Measurements from ENCODE around the gene IGFL2. TPM values are rescaled to one million over a fixed set of nuclear protein-coding genes. Genes with fewer than 3 reads are reported as not detected.

Gene IGFL2
- polyA plus RNA-seq, 1 donor: not detected

DNA sequence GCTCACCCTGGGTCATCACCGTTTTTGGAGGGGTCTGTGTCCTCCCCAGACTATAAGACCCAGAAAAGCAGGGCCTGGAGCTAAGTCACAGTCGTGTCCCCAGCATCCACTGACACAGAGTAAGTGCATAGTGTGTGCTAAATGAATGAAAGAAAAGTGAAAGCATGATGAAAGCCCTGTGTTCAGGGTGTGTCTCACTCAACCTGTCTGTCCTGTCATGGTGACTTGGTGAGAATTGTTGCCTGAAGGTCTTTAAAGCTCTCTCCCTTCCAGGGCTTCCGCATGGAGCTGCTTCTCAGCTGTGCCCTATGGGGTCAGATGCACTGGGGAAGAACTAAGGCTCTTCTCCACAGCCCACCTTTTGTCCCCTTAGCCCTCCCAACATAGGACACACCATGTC lies 61.0 kb downstream of the IGFL2 start:
- DNase-seq (ENCODE audit: low read depth): no peak

- no peak for DNase-seq (ENCODE audit: low read depth)
Observed at GRCh38 chr19:46209472-46209871, 61.4 kb downstream of the IGFL2 start.

- DNase-seq (ENCODE audit: low read depth): no peak
Observed at GRCh38 chr19:46210669-46211068, 62.6 kb downstream of the IGFL2 start.

Other genes with a start within 250 kb of the IGFL2 start
- 4.9 TPM for gene MYPOP, start 245.6 kb upstream of the IGFL2 start, polyA plus RNA-seq (ENCODE audit: insufficient read length)
- gene NANOS2, start 233.5 kb upstream of the IGFL2 start, polyA plus RNA-seq (ENCODE audit: insufficient read length): not detected
- 3.6 TPM for gene NOVA2, start 174.4 kb upstream of the IGFL2 start, polyA plus RNA-seq (ENCODE audit: insufficient read length)
- gene CCDC61, start 152.8 kb upstream of the IGFL2 start, polyA plus RNA-seq (ENCODE audit: insufficient read length): 6.9 TPM
- gene PGLYRP1, start 125.2 kb upstream of the IGFL2 start, polyA plus RNA-seq (ENCODE audit: insufficient read length): 0.85 TPM
- gene IGFL4, start 107.2 kb upstream of the IGFL2 start, polyA plus RNA-seq (ENCODE audit: insufficient read length): 5.1 TPM
- gene IGFL3, start 23.6 kb upstream of the IGFL2 start, polyA plus RNA-seq (ENCODE audit: insufficient read length): not detected
- not detected for gene IGFL1, start 81.5 kb downstream of the IGFL2 start, polyA plus RNA-seq (ENCODE audit: insufficient read length)
- gene HIF3A, start 148.8 kb downstream of the IGFL2 start, polyA plus RNA-seq (ENCODE audit: insufficient read length): 330 TPM
- 58.3 TPM for gene PPP5C, start 198.8 kb downstream of the IGFL2 start, polyA plus RNA-seq (ENCODE audit: insufficient read length)